Activated effector memory CD4-positive, alpha-beta T cell treated with anti-CD3 and anti-CD28 coated beads, Interleukin-2, amount 50 U/mL, for 16 hours (primary cell): ENCODE measurements around the gene CDC42EP2.

ENCODE experiments used
- DNase-seq: peaks from one replicate; pipeline ENCODE4 v3.0.0-alpha.2; 2020

Gene CDC42EP2

GRCh38 chr11:65314501-65315203 lies at the start of gene CDC42EP2:
TSS of gene CDC42EP2 (plus strand) at chr11:65314866. CDS start at chr11:65320899, 6,033 bp downstream.
- DNase-seq, result peak; percentile 91

GRCh38 chr11:65266210-65266609 lies 48.5 kb upstream of the CDC42EP2 start:
- DNase-seq, result no peak

- DNase-seq, result peak; percentile 73
Measured at GRCh38 chr11:65274735-65275682, 39.7 kb upstream of the CDC42EP2 start.

- DNase-seq, result no peak
Measured at GRCh38 chr11:65275906-65276305, 38.8 kb upstream of the CDC42EP2 start.

GRCh38 chr11:65277631-65278277 lies 36.9 kb upstream of the CDC42EP2 start:
- DNase-seq, result no peak

GRCh38 chr11:65278356-65278755 lies 36.3 kb upstream of the CDC42EP2 start:
- DNase-seq, result no peak

- no peak for DNase-seq
Measured at GRCh38 chr11:65279279-65279678, 35.4 kb upstream of the CDC42EP2 start.

GRCh38 chr11:65279741-65280440 lies 34.8 kb upstream of the CDC42EP2 start:
- DNase-seq, result peak; percentile 88

GRCh38 chr11:65280646-65281045 lies 34.0 kb upstream of the CDC42EP2 start:
- DNase-seq, result no peak

- DNase-seq, result no peak
Measured at GRCh38 chr11:65286686-65287085, 28.0 kb upstream of the CDC42EP2 start.

GRCh38 chr11:65287601-65288000 lies 27.1 kb upstream of the CDC42EP2 start:
- no peak for DNase-seq

- no peak for DNase-seq
Measured at GRCh38 chr11:65288706-65289536, 25.7 kb upstream of the CDC42EP2 start.

- DNase-seq, result no peak
Measured at GRCh38 chr11:65290448-65291165, 24.1 kb upstream of the CDC42EP2 start.

GRCh38 chr11:65291613-65292012 lies 23.1 kb upstream of the CDC42EP2 start:
- DNase-seq, result no peak

GRCh38 chr11:65292890-65293289 lies 21.8 kb upstream of the CDC42EP2 start:
- no peak for DNase-seq

- DNase-seq, result no peak
Measured at GRCh38 chr11:65293909-65294381, 20.7 kb upstream of the CDC42EP2 start.

- no peak for DNase-seq
Measured at GRCh38 chr11:65295001-65295400, 19.7 kb upstream of the CDC42EP2 start.

- DNase-seq, result no peak
Measured at GRCh38 chr11:65295571-65296341, 18.9 kb upstream of the CDC42EP2 start.

- DNase-seq, result no peak
Measured at GRCh38 chr11:65297026-65297672, 17.5 kb upstream of the CDC42EP2 start.

- no peak for DNase-seq
Measured at GRCh38 chr11:65298131-65298535, 16.5 kb upstream of the CDC42EP2 start.
